Transverse colon (tissue), 4 donors: ENCODE measurements around the gene IMMT. TPM values are rescaled to one million over a fixed set of nuclear protein-coding genes. Genes with fewer than 3 reads are reported as not detected.
"Not testable (repeated sequence)": the region's sequence is repeated elsewhere in the genome, so short reads cannot be mapped to it uniquely, and the experiment has no call there.

ENCODE experiments used
- DNase-seq: peaks from one replicate; pipeline ENCODE4 v3.0.0-alpha.2; 2019
- H3K27ac ChIP-seq, 4 donors: fragments of 200-600 bp; sonication (generic); 2 replicates each; pipeline ENCODE4 v1.5.1; 2016 to 2018; ENCODE audit warnings: inconsistent platforms in 4 of 4
- H3K27me3 ChIP-seq: fragments of 200-600 bp; sonication (generic); 2 replicates; pipeline ENCODE4 v1.5.1; 2017; ENCODE audit warnings: inconsistent platforms
- H3K36me3 ChIP-seq, 4 donors: fragments of 200-600 bp; sonication (generic); 2 replicates each; pipeline ENCODE4 v1.5.1; 2017 to 2019; ENCODE audit warnings: inconsistent platforms in 4 of 4
- H3K4me1 ChIP-seq, 4 donors: fragments of 200-600 bp; sonication (generic); 2 replicates each; pipeline ENCODE4 v1.5.1; 2017 to 2020; ENCODE audit warnings: inconsistent platforms in 4 of 4
- H3K4me3 ChIP-seq, 4 donors: fragments of 200-600 bp; sonication (generic); 1 replicate in 1 of 4; 2 replicates in 3 of 4; pipeline versions ENCODE4 v1.5.1 to v1.6.1; 2017 to 2019; ENCODE audit warnings: inconsistent platforms in 4 of 4
- H3K9me3 ChIP-seq, 2 donors: fragments of 200-600 bp; sonication (generic); 2 replicates each; pipeline ENCODE4 v1.5.1; 2017 to 2019; ENCODE audit warnings: inconsistent platforms in 2 of 2
- CTCF ChIP-seq, 5 experiments: fragments of 200-600 bp in 3 of 5; fragments of 450-650 bp in 2 of 5; sonication (generic) in 3 of 5; IDR thresholded peaks; 1 replicate in 2 of 5; 2 replicates in 3 of 5; pipeline ENCODE4 v1.5.1; 2016 to 2017; ENCODE audit warnings: antibody characterized with exemption in 5 of 5, inconsistent platforms in 3 of 5, mild to moderate bottlenecking in 2 of 5, moderate library complexity in 1 of 5
- EP300 ChIP-seq: sonication (generic); formaldehyde crosslinking; IDR thresholded peaks from one replicate; pipeline ENCODE4 v1.6.1; 2017; ENCODE audit warnings: antibody characterized with exemption, low read depth
- POLR2A ChIP-seq: fragments of 450-650 bp; IDR thresholded peaks from one replicate; pipeline ENCODE4 v1.6.1; 2016; ENCODE audit warnings: antibody characterized with exemption, mild to moderate bottlenecking, moderate library complexity
- POLR2AphosphoS5 ChIP-seq, 3 donors: sonication (generic); formaldehyde crosslinking; IDR thresholded peaks; one replicate each; pipeline ENCODE4 v1.6.1; 2016; ENCODE audit warnings: antibody characterized with exemption in 3 of 3
- WGBS, 2 donors: methylation state at CpG; one replicate each; pipeline ENCODE4 v1.1.5; 2018; ENCODE audit warnings: low coverage in 1 of 2; 5-methylcytosine and 5-hydroxymethylcytosine counted together
- in situ Hi-C, 4 donors: fragments of 200-750 bp; cut with MboI; loops; one replicate each; pipeline versions ENCODE4 v1.15.0 to v1.15.1; 2017; ENCODE audit warnings: low sequenced_read_pairs in 3 of 4, low pct_ligation_motif_present in 1 of 4, low pct_unique_long_range_greater_than_20kb in 1 of 4
- intact Hi-C: fragments of 100-400 bp; cut with DNase I; formaldehyde crosslinking; loops from one replicate; pipeline ENCODE4 v1.15.1; 2023; ENCODE audit warnings: low total_unique reads
- total RNA-seq, 4 donors: library from RNA; depleted of rRNA; stranded (reverse); fragments of >200 nt; gene quantifications; one replicate each; pipeline ENCODE4 v1.1.0, GENCODE V29; 2016

IMMT gene
- total RNA-seq: 100 to 1,000 TPM in 1 of 4 donors, 10 to 100 TPM in 3; 44.4 to 149 (median 85.8) TPM

- WGBS, 2 donors: 0% methylated on average over 52 of the region's 74 CpGs; no CpG with 5 or more reads in 1 of the 2 donors
- H3K4me3 ChIP-seq: peak within 1 kb of the TSS; percentile 65 to 92 (median 80)
- peaks cover 9 to 48% (median 25%) of the 10 kb centered on the region in 4 donors for H3K4me1 ChIP-seq
- peak; percentile 35 to 97 (median 96) for TF ChIP-seq POLR2AphosphoS5 (IDR thresholded peaks at IDR 0.05)
- peak; percentile 97 for TF ChIP-seq POLR2A
- peak; percentile 4 for TF ChIP-seq EP300
- no peak for TF ChIP-seq CTCF (IDR thresholded peaks at IDR 0.05)
- DNase-seq: peak; percentile 95
- H3K36me3 ChIP-seq: no peaks in the 10 kb centered on the region
- peak within 1 kb of the TSS; percentile 97 to 100 (median 100) for H3K27ac ChIP-seq
- intact Hi-C loops (no loop called here), in situ Hi-C loops (no loop called here)
- H3K27me3 ChIP-seq: no peaks in the 10 kb centered on the region
- no peaks in the 10 kb centered on the region for H3K9me3 ChIP-seq
Observed at GRCh38 chr2:86195055-86195807, at the start of gene IMMT. Gene IMMT (minus strand): TSS chr2:86195462. CDS start chr2:86195382, 80 bp downstream.

GRCh38 chr2:86244781-86245180 lies 49.5 kb upstream of the IMMT start:
- H3K4me3 ChIP-seq, DNase-seq, H3K4me1 ChIP-seq, intact Hi-C loops, H3K9me3 ChIP-seq, H3K36me3 ChIP-seq, H3K27me3 ChIP-seq: not testable (repeated sequence)
- 100% methylated on average over 1 to 5 of the region's 5 CpGs for WGBS, 2 donors
- H3K27ac ChIP-seq: peak overlapping the region in 1 of 4 donors; percentile 42
- in situ Hi-C loops: loop anchor here in 1 of 4 donors (25.0 kb wide), 1 partner anchor 118 kb away; no protein-coding TSS in a partner anchor

- in situ Hi-C loops (loop anchor here in 1 of 4 donors (25.0 kb wide), 1 partner anchor 118 kb away; no protein-coding TSS in a partner anchor), intact Hi-C loops (no loop called here)
- H3K27ac ChIP-seq: peak overlapping the region in 3 of 4 donors; percentile 20 to 44 (median 42)
- no peaks in the 10 kb centered on the region for H3K27me3 ChIP-seq
- peaks cover 0 to 6% (median 4%) of the 10 kb centered on the region in 4 donors for H3K4me1 ChIP-seq
- no peaks in the 10 kb centered on the region for H3K9me3 ChIP-seq
- H3K36me3 ChIP-seq: no peaks in the 10 kb centered on the region
- H3K4me3 ChIP-seq: no peak overlapping the region
- TF ChIP-seq POLR2AphosphoS5 (IDR thresholded peaks at IDR 0.05) (no peak), EP300 (no peak), POLR2A (no peak), CTCF (IDR thresholded peaks at IDR 0.05) (no peak)
- no peak for DNase-seq
- 79 to 83% methylated on average over 5 of the region's 5 CpGs for WGBS, 2 donors
Observed at GRCh38 chr2:86243950-86244733, 48.9 kb upstream of the IMMT start.

GRCh38 chr2:86243272-86243671 lies 48.0 kb upstream of the IMMT start:
- 89% methylated on average over 6 of the region's 6 CpGs; no CpG with 5 or more reads in 1 of the 2 donors for WGBS, 2 donors
- no peaks in the 10 kb centered on the region for H3K9me3 ChIP-seq
- H3K4me3 ChIP-seq: no peak overlapping the region
- H3K4me1 ChIP-seq: peaks cover 0 to 6% (median 4%) of the 10 kb centered on the region in 4 donors
- in situ Hi-C loops (loop anchor here in 1 of 4 donors (25.0 kb wide), 1 partner anchor 119 kb away; no protein-coding TSS in a partner anchor), intact Hi-C loops (no loop called here)
- no peak for TF ChIP-seq POLR2A
- peak overlapping the region in 3 of 4 donors; percentile 20 to 44 (median 42) for H3K27ac ChIP-seq
- no peak for DNase-seq
- H3K27me3 ChIP-seq: no peaks in the 10 kb centered on the region
- no peaks in the 10 kb centered on the region for H3K36me3 ChIP-seq

GRCh38 chr2:86241611-86242010 lies 46.3 kb upstream of the IMMT start:
- in situ Hi-C loops: loop anchor here in 1 of 4 donors (25.0 kb wide), 1 partner anchor 121 kb away; no protein-coding TSS in a partner anchor
- H3K4me1 ChIP-seq: peaks cover 0 to 6% (median 4%) of the 10 kb centered on the region in 4 donors
- 80 to 88% methylated on average over 1 to 6 of the region's 6 CpGs for WGBS, 2 donors
- intact Hi-C loops: no loop called here
- H3K9me3 ChIP-seq: no peaks in the 10 kb centered on the region
- H3K27ac ChIP-seq: no peak overlapping the region
- no peaks in the 10 kb centered on the region for H3K27me3 ChIP-seq
- no peak for DNase-seq
- TF ChIP-seq CTCF (IDR thresholded peaks at IDR 0.05) (no peak), POLR2AphosphoS5 (IDR thresholded peaks at IDR 0.05) (no peak), EP300 (no peak), POLR2A (no peak)
- H3K4me3 ChIP-seq: no peak overlapping the region
- no peaks in the 10 kb centered on the region for H3K36me3 ChIP-seq
